ENCODE results near the gene SEZ6.
A peak's percentile ranks its signal among the peaks of the same experiment; 100 is the strongest.
"Not testable (repeated sequence)": the region's sequence is repeated elsewhere in the genome, so short reads cannot be mapped to it uniquely, and the experiment has no call there.

Gene SEZ6

GRCh38 chr17:28951428-28951990 lies 54.3 kb downstream of the SEZ6 start, which contains the start of gene PHF12:
Gene PHF12, minus strand, starts transcription at chr17:28951518. Its CDS starts 558 bp downstream, at chr17:28950960.
- FAIRE-seq: peak; percentile 95

- no peak for FAIRE-seq
Observed at GRCh38 chr17:28950752-28951427, 54.9 kb downstream of the SEZ6 start.

DNA sequence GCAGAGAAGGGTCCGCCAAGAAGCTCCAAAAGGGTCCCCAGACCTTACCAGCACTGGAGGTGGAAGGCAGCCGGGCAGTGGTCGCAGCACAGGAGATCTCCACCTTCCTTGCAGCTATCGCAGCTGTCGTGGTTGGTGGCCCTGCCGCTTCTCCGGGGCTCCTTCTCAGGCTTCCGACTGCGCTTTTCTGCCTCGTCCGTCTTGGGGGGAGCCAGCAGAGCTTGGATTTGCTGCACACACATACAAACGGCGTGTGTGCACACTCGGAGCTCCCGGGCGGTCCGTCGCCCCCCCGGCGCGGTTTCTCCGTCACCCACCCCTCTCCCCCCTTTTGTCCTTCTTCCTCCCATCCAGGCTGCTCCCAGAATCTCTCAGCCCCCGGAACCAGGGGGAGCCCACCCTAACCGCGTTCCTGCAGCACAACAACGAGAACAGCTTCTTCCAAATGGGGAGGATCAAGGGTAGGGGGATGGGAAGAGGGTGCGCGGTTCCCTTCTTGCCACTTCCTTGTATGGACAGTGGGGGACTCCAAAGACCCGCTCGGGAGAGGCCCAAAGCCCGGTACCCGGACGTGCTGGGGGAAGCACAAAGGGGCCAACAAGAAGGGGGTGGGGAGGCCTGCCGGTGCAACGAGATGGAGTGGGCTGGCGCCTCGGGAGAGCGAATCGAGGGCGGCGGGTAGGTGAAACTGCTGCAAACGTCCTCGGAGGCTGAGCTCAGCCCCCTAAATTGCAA lies 55.6 kb downstream of the SEZ6 start:
- FAIRE-seq: no peak

DNA sequence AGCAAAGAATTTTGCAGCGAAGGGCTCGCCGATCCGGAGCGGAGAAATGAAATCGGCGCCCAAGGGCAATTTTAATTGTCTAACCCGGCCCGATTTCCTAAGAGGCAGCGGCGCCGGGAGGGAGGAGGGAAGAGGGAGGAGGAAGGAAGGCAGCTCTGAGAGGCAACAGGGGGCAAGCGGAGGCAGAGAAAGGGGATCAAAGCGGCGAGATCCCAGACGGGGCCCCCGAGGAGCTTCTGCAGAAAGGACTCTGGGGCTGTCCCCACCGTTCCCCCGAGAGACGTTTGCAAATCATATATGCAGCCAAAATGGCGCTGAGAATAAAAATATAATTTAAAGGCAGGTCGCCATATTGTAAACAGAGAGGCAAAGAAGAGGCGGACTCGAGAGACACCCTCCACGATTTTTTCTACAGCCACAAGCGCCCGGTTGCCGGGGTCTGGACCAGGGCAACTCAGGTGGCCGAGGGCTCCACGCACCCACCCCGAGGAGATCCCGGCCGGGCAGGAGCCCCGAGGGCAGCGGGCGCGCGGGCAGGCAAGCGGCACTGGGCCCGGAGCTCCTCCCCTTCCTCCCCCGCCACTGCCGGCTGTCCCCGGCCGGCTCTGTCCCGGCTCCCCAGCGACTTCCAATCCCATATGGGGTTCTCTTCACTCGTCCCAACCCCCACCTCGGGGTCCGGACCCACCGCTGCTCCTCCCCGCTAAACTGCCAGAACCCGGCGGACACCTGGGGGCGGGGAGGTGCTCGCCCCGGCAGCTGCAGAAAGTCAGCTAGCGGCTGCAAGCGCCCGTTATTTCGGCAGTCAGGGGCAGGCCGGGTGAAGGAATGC lies 56.4 kb downstream of the SEZ6 start:
- no peak for FAIRE-seq

DNA sequence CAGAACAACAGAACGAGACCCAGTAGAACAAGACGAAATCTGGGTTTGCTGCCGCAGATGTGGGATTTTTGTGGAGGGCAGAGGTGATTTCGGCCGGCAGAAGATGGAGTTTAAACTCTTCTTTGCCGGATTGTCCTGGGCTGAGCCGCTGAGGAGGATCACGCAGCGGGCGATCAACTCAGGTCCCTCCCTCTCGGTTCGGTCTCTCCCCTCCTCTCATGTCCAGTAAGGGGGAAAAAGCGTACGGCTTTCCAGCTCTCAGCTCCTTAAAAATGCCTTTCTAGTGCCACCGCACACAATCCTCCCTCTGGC lies 57.0 kb downstream of the SEZ6 start:
- no peak for FAIRE-seq

GRCh38 chr17:28948342-28948741 lies 57.5 kb downstream of the SEZ6 start:
- FAIRE-seq: no peak

GRCh38 chr17:28947639-28948038 lies 58.2 kb downstream of the SEZ6 start:
- FAIRE-seq: no peak

- no peak for FAIRE-seq
Observed at GRCh38 chr17:28946239-28946638, 59.6 kb downstream of the SEZ6 start.

DNA sequence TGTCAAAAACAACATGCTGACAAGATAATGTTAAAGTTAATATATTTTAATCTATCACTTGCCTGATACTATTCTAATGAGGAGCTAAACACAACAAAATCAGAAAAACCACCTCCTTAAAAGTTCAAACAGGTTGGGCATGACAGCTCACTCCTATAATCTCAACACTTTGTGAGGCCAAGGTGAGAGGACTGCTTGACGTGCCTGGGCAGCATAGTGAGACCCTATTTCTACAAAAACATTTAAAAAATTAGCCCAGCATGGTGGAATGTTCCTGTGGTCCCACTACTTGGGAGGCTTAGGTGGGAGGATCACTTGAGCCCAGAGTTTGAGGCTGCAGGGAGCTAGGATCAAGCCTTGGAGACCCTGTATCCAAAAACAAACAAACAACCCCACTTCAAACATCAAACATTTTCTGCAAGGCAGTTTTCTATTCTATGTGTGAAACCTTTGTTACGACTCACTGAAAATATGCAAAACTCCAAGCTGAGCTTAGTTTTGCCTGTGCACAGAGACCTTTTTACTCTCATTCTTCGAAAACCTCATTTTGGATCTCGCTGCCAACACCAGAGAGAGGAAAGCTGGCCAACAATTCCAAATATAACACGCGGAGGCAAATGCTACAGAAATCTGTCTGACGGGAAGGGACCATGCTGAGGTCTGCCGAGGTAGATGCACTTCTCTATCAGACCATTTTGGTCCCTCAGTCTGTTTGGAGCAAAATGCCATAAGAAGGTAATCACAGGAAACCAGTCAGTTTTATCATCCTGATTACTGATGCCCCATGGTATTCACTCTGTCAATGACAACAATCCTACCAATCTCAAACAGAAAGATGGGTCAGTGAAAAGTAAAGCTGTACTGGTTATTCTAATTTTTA lies 60.7 kb downstream of the SEZ6 start:
- no peak for FAIRE-seq

- FAIRE-seq: no peak
Observed at GRCh38 chr17:28944343-28944742, 61.5 kb downstream of the SEZ6 start.

- FAIRE-seq: no peak
Observed at GRCh38 chr17:28942925-28943324, 62.9 kb downstream of the SEZ6 start.

DNA sequence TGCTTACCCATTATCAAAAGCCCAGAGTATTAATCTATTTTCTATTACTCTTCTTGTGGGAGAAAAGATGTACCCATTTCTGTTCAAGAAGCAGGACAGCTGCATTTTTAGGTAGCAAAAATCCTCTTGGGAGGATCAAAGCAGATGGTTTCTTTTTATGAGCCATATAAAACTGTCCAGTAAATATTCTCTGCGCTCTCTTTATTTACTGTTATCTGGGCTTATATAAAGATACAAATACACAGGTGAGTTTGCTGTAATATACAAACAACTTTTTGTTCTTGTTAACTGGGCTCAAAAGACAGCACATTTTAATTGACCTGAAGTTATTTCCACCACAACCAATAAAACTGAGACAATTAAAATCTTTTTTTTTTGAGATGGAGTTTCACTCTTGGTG lies 64.6 kb downstream of the SEZ6 start:
- FAIRE-seq: no peak

GRCh38 chr17:28940675-28941074 lies 65.2 kb downstream of the SEZ6 start:
- no peak for FAIRE-seq

DNA sequence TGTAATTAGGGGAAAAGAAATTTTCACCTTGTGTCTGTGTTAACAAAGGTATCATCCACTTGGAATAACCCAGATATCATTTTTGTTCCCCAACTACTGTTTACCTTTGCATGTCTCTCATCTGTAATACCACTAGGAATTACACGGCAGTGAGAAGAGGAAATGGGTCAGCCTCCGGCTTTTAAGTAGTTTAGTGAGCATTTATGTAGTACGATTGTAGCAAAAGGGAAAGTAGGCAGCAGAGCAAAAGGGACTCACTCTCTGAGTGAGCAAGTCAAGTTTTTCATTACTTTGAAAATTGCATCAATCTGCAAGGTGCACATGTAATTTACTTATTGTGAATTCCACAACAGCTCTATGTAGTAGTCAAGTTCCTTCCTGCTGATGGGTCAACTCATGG lies 65.7 kb downstream of the SEZ6 start:
- FAIRE-seq: no peak

DNA sequence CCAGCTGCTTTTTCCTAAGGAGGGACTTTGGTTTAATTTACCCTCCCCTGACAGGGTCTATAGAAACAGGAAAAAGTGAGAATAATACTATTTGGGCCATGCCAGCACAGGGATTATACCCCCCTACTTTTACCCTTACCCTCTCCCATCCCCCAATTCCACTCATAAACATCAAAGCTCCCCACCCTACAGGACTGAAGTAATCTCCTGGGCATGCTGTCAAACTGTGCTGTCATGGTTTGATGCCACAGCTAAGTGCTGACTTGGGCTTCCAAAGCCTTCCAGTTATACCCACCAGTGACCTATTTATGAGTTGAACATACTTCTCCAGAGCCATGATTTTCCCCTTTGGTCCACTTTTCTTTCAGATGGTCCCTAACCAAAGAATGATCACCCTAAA lies 67.3 kb downstream of the SEZ6 start:
- no peak for FAIRE-seq

DNA sequence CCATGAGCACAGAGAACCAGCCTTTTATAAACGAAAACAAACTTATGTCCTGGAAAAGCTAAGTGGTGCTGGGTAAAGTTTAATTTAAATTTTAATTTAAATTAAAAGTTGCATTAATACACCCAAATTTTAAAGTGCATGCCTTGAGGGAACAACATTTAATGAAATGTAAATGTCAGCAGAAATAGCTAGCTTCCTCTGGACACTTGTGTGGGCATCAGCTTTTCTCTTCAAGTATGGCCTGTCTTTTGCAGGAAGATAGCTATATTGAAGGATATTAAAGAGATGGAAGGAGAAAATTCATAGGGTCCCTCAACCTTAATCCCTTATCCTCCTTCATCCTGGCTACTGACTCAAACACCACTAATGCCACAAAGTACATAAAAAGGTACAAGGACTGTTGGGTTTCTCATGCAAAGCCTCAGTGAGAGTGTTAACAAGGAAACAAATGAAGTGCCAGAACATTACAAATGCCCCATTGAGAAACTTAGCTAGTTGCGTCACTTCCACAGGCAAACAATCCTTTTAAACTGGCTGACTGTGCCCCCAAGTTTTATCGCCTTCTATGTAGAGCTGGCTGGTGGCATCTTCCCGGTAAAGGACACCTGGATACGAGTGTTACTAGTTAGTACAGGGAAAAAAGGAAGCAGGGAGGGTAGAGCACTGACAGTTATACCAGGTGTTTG lies 68.6 kb downstream of the SEZ6 start:
- FAIRE-seq: no peak

DNA sequence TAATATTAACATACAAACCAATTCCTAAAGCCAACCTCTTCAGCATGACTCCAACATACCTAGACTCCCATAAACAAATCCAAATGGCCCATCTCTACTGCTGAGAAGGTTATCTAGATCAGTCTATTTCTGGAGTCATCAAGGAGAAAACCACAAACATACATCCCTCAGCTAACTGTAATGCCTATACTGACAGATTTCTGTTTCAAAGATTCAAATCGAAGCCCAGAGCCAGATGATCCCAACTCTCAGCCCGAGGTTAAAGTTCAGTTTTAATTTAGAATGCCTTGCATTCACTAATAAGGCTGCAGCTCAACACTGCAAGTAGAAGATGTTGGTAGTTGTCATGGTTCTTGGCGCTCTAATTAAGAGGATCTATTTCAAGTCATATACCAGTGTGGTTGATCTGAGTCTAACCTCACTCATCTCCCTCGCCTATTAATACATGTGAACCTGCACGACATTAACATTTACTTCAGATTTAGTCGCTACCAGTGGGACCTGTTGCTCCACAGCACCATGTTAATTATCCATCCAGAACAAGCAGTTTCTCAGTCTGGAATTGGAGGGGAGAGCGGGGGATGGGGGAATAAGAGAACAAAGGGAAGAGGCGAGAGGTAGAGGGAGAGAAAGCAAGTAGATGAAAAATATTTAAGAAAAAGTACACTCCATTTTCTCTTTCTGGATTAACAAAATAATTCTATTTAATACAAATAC lies 69.9 kb downstream of the SEZ6 start:
- FAIRE-seq: no peak

GRCh38 chr17:28934508-28934907 lies 71.3 kb downstream of the SEZ6 start:
- not testable (repeated sequence) for FAIRE-seq

DNA sequence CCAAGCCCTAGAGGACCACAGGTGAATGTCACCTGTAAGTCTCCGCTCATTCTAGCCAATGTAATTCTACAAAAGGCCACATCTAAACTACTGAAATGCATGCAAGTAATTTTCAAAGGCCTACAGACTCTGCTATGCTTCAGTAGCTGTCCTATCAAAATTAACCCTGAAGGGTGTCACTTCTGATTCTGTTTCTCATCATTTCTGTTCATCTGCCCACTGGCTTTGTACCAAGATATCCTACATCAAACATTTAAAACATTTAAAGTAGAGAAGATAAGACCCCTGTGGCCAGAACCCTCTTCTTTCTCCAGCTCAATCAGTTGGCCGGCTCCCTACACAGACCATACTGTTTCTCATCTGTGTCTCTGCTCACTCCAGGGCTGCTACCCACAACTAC lies 76.0 kb downstream of the SEZ6 start:
- FAIRE-seq: no peak

DNA sequence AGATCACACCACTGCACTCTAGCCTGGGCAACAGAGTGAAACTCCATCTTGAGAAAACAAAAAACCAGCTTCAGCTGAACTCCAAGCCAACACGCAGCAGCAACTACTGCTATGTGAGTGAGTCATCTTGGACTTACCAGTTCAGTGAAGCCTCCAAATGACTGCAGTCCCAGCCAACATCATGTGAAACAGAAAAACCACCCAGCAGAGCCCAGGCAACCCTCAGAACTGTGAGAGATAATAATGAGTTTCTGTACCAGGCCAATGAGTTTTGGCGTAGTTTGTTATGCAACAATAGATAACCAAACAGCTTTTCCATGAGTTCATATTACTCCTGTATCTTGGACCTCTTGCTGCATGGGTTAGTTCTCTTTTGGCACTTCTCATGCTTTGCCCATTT lies 77.8 kb downstream of the SEZ6 start:
- no peak for FAIRE-seq

GRCh38 chr17:28926786-28927185 lies 79.0 kb downstream of the SEZ6 start:
- FAIRE-seq: no peak
